Suppressor macrophage treated with lipopolysaccharide for 4 hours (primary cell): Measurements from ENCODE around the gene JAGN1.
"Not testable (repeated sequence)": the region's sequence is repeated elsewhere in the genome, so short reads cannot be mapped to it uniquely, and the experiment has no call there.

ENCODE experiments used
- DNase-seq: peaks from one replicate; pipeline ENCODE4 v3.0.0-alpha.2; 2020

Gene JAGN1

DNA sequence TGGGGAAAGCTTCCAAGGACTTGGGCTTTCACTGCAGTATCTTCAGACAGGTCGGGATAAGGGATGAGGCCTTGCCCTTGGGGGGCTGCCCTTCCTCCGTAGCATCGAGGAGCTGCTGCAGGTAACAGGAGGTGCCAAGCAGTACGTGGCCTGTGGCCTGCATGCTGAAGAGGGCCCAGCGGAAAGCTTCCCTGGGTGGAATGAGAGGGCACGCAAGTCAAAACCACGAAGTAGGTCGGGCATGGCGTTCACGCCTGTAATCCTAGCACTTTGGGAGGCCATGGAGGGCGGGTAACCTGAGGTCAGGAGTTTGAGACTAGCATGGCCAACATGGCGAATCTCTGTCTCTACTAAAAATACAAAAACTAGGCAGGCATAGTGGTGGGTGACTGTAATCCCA lies 23.3 kb upstream of the JAGN1 start:
- no peak for DNase-seq

DNA sequence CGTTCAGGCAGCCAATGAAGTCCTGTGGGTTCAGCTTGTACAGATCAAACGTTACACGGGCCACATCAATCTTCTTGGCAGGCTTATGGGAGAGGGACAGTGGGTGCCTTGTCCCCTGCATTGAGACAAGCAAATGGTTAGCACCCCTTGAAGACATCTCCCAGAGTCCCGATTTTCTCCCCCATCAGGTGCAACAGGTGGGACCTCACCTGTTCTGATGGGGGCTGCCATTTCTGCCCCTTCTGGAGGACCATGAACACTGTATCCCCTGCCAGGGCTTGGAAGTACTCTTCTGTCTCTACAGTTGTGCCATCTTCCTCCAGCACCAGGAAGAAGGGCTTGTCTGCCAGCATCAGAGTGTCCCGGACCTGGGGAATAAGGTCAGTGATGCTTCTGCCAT lies 20.5 kb upstream of the JAGN1 start:
- DNase-seq = no peak

DNA sequence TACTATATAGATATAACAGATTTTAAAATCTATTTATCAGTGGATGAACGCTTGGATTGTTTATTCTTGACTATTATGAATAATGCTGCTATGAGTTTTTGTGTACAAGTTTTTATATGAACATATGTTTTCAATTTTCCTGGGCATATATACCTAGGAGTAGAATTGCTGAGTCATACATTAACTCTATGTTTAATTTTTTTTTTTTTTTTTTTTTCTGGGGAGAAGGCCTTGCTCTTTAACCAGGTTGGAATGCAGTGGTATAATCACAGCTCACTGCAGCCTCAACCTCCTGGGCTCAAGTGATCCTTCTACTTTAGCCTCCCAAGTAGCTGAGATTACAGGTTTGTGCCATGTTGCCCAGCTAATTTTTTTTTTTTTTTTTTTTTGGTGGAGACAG lies 19.4 kb upstream of the JAGN1 start:
- no peak for DNase-seq

DNA sequence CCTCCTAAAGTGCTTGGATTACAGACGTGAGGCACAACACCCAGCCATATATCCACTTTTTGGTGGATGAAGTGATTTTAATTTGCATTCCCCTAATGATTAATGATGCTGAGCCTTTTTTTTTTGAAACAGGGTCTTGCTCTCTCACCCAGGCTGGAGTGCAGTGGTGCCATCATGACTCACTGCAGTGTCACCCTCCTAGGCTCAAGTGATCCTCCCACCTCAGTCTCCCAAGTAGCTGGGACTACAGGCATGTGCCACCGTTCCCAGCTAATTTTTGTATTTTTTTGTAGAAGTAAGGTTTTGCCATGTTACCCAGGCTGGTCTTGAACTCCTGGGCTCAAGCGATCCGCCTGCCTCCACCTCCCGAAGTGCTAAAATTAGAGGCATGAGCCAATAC lies 18.3 kb upstream of the JAGN1 start:
- DNase-seq = peak; percentile 21

DNA sequence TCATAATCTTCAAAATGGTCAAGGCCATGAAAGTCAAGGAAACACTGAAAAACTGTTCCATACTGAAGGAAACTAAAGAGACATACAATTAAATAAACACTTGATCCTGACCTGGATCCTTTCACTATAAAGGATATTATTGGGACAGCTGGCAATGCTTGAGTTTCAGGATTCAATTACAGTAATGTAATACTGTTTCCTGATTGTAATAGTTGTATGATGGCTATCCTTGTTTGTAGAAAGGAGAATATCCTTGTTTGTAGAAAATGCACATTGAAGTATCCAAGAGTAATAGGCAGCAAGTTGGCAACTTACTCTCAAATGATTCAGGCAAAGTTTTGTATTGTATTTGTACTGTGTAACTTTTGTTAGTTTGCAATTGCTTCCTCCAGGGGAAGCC lies 15.0 kb upstream of the JAGN1 start:
- DNase-seq = no peak

DNA sequence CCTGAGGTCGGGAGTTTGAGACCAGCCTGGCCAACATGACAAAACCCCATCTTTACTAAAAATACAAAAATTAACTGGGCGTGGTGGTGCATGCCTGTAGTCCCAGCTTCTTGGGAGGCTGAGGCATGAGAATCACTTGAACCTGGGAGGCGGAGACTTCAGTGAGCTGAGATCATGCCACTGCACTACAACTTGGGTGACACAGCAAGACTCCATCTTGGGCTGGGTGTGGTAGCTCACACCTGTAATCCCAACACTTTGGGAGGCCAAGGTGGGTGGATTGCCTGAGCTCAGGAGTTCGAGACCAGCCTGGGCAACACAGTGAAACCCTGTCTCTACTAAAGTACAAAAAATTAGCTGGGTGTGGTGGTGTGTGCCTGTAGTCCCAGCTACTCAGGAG lies 14.2 kb upstream of the JAGN1 start:
- not testable (repeated sequence) for DNase-seq

DNA sequence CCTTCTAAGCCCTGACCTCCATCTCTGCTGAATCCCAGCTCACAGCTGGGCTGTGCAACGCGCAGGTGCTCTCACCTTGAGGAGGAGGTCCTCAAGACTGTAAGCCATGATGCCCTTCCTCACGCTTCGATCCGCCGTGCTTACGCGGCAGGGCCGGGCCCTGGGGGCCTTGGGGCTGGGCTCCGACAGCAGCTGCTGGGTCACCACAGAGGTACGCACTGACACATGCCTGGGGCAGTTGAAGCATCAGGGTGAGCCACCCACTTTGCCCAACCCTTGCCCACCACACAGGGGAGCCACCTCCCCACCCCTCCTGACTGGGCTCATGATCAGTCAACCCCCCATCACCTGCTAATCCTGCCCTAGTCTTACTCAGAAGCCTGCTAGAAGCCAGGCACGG lies 13.4 kb upstream of the JAGN1 start:
- DNase-seq = no peak

DNA sequence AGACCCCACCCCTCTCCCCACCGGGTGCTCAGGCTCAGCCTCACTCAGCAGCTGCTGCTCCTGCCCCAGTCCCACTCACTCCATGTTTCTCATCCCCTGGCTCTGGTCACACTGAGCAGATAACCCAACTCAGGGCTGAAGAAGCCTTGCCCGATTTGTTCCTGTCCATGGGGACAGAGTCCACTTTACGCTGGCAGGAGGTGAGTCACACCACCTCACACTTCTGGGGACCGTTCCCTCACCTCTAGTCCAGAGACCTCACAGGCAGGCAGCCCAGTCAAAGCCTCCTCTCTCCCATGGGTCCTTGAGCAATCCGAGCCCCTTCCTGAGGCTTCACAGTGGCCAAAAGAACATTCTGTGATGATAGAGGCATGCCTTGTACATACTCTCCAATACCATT lies 11.7 kb upstream of the JAGN1 start:
- no peak for DNase-seq

DNA sequence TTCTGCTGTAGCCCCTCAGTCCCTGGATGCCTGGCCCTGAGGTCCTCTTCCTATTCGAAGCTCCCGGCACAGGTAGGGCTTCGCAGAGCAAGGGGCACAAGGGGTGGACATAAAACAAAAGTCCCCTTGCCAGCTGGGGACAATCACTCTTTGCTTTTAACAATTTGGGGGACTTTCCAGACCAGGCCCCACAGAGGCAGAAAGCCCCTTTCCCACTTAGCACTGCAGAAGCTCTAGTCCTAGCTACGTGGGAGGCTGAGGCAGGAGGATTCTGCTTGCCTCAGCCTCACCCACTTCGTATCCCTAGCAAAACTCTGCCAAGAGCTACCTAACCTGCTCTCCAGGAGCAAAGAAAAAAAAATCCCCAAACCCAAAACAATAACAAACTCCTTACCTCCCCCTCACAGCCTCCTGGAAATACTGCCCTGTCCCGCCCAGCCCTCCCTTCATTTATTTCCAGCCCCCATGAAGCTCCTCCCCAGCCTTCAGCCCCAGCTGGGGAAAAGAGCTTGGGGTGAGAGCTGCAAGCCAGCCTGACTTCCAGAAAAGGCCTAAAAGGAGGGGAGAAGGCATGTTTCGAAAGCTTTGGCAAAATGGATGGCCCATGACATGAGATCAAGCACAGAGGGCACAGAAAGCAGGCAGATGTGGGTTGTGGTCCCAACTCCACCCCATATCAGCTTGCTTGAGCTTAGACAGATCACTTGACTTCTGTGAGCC lies 10.4 kb upstream of the JAGN1 start, which contains the start of gene CIDEC:
Gene CIDEC, minus strand, starts transcription at position 424 of the 720 bp plus-strand sequence. CDS start 1,767 bp downstream, outside the sequence.
- DNase-seq = no peak

DNA sequence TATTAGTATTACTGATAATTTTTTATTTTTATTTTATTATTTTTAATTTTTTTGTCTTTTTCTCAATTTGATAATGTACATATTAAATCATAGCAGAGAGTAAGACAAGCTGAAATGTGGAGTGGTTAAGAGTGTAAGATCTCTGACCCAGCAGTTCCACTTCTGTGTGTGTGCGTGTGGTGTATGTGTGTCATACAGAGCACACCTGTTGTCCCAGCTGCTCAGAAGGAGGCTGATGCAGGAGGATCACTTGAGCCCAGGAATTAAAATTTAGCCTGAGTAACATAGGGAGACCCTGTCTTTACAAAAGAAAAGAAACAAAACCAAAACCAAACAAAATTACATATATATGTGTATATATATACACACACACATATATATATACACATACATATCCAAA lies 9.0 kb upstream of the JAGN1 start:
- no peak for DNase-seq

DNA sequence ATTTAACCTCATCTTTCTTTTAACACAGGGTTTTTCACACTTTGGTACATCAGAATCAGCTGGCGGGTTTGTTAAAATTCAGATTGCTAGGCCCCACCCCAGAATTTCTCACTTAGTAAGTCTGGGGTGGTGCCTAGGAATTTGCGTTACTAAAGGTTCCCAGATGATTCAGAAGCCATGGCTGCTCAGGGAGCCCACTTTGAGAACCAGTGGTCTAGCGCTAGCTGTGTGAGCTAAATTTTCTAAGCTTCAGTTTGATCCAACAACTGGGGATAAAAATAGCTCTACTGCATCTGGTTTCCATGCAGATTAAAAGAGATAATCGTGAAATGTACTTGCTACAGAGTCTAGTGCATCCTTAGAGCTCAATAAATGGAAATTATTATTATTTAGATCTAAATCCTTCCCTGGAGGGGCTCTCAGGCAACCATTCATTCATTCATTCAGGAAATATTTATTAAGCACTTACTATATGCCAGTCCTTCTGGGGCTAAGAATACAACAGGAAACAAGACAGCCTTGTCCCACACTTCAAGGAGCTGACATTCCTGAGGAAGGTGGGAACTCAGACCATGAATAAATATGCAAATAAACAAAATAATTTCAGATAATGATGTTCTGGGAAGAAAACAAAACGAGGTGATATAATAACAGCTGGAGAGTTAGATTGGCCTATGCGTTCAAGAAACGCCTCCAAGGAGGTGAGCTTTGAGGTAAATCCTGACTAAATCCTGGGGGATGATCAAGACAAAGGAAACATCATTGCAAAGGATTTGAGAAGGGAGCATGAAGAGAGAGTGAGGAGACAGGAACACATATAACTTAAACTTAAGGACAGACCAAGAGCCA lies 6.5 kb upstream of the JAGN1 start:
- no peak for DNase-seq

DNA sequence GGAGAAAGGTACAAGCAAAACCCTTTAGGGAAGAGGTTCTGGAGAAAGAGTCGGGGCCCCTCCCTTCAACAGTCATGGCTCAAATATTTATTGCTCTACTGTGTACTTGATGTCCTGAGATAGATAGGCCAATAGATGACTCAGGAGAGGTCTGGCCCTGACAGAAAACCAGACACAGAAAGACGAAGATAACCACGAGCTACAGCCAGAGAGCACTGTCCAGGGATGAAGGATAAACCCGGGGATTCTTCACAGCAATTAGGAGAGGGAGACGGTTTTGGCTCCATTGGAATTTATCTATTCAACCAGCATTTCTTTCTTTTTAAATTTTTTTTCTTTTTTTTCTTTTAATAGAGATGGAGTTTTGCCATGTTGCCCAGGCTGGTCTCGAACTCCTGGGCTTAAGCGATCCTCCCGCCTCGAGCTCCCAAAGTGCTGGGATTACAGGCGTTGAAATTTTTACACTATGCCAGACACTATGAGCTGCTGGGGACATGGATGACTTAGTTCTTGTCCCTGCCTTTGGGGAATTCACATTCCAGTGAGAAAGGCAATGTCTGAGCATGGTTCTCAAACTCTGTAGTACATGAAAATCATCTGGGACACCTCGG lies 5.8 kb upstream of the JAGN1 start:
- no peak for DNase-seq

DNA sequence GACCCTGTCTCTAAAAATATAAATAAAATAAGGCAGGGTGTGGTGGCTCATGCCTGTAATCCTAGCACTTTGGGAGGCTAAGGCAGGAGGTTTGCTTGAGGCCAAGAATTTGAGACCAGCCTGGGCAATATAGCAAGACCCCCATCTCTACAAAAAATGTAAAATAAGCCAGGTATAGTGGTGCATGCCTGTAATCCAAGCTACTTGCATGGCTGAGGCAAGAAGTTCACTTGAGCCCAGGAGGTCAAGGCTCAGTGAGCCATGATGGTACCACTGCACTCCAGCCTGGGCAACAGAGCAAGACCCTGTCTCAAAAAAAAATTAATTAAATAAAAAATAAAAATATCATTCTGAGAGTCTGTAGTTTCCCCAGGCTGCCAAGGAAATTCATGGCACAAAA lies 4.1 kb upstream of the JAGN1 start:
- no peak for DNase-seq

DNA sequence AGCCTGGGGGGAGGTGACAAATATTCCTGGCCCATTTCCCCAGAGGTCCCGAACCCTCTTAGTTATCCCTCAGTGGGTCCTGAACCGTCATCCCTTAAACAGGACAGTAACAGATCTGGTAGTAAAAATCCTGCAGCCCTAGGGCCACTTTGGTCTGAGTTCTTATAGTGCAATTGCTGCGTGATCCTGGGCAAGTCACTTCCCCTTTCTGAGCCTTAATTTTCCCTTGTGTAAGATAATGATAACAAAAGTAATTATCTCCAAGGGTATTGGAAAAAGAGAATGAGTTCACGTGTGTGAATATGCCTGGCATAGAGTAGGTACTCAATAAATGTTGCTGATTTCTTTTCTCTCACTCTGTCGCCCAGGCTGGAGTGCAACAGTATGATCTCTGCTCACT lies 2.9 kb upstream of the JAGN1 start:
- DNase-seq = no peak

DNA sequence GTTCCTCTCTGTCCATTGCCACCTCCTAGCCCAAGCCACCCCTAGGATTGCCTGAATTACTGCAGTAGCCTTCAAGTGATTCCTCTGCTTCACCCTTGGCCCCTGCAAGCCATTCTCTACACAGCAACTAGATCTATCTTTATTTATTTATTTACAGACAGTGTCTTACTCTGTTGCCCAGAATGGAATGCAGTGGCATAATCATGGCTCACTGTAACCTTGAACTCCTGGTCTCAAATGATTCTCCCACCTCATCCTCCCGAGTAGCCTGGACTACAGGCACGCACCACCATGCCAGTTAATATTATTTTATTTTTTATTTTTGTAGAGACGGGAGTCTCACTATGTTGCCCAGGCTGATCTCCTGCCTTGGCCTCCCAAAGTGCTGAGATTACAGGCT lies 1.9 kb upstream of the JAGN1 start:
- DNase-seq = no peak

DNA sequence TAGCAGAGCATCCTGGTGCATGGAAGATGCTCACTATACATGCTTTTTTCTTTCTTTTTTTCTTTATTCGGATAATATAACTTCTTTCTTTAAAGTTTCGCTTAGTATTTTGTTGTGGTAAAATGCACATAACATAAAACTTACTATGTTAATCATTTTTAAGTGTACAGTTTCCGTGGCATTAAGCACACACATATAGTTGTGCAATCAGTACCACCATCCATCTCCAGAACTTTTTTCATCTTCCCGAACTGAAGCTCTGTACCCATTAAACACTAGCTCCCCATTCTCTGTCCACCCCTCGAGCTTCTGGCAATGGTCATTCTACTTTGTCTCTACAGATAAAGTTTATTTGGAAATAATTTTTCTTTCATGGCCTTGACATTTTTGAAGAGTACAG lies 1.0 kb upstream of the JAGN1 start:
- DNase-seq = no peak

DNA sequence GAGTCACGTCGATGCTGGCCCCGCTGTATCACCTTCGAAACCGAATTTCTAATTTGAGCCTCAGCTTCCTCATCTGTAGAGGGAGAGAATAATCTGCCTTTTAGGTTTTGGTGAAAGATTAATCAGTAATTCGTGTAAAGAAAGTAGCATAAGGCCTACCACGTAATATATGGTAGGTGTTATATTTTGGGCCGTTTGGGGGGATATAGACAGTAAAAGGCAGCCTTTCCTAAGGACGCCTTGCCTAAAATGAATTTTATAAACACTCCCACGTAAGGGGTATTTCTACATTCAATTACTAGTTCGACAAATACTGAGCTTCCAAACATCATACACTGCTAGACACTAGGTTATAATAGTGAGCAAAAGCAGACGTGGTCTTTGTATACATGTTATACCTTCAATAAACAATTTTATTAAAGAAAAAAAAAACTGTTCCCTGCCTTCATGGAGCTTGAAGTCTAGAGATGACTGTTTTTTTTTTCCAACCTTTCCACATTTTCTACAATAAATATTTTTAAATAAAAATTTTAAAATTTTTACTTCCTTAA lies 737 bp downstream of the JAGN1 start:
- no peak for DNase-seq

DNA sequence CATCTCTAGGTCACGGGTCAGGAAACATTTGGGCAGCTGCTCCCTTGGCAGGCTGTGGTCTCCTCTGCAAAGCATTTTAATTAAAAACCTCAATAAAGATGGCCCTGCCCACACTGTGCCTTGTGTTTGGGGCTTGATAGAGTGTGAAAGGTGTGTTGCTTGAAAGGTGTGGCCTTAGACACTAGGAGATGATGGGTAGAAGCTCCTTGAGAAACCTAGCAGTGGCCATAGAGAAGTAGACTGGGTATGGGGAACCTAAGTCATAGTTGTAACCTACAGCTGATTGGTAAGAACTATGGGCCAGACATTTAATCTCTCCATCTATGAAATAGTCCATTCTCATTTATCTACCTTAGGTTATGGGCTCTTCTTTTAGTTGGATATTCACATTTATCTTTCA lies 3.3 kb downstream of the JAGN1 start:
- no peak for DNase-seq

DNA sequence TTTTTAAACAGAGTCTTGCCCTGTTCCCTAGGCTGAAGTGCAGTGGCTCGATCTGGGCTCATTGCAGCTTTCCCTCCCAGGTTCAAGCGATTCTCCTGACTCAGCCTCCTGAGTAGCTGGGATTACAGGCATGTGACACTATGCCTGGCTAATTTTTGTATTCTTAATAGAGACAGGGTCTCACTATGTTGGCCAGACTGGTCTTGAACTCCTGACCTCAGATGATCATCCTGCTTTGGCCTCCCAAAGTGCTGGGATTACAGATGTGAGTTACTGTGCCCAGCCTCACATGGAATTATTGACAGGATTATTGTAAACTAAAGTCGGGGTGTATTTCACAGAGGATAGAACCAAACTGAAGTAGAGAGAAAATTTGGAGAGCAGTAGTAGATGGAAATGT lies 5.3 kb downstream of the JAGN1 start:
- not testable (repeated sequence) for DNase-seq

DNA sequence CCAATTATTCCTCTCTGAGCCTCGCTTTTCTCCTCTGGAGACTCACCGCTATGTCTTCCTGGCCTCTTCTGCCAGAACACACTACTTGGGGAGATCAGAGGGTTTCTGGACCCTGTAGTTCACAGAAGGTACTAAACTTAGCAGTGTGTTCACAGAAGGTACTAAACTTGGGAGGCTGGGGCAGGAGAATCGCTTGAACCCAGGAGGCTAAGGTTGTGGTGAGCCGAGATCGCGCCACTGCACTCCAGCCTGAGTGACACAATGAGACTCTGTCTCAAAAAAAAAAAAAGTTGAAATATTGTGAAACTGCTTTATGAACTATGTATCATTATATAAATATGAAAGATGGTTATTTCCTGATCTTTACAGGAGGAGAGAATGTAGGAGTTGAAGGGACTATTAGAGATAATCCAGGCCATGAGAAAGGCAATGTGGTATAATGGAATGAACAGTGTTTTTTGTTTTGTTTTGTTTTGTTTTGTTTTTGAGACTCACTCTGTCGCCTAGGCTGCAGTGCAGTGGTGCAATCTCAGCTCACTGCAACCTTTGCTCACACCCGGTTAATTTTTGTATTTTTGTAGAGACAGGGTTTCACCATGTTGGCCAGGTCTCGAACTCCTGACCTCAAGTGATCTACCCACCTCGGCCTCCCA lies 6.5 kb downstream of the JAGN1 start:
- DNase-seq = not testable (repeated sequence)

DNA sequence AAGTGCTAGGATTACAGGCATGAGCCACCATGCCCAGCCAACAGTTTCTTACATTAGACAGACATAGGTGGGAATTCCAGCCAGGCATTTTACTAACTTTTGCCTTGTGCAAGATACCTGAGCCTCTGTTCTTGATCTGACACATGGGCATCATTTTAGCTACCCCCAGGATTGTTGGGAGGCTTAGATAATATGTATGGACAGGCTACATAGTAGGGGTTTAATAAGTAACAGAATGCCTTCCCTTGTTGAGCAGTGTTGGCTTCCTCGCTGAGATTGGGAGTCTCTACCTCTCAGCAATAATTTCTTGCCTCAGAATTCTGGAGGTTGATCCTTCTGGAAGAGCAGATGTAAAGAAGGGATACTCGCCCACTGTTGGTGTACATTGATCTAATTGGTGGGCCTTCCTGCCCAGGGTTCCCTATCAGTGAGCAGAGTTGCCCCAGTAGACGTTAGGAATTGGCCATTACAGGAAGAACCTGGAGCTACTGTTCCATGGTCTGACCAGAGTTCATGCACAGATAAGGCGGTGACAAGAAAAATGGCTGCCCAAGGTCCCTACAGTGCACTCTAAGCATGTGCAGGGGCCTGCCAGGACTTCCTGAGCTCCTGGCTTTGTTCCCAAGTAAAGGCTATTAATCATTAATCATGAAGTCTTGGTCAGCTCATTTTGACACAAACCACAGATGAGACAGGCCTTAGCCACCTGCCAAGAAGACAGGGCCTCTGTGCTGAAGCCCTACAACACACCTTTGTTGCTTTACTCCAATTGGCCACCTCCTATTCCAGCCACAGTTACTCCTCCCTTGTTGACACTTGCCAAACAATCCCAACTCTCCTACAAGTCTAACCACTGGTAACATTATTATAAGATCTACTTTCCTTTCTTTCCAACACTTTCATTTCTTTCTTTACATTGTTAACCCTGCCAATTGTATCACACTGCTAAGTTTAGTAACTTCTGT lies 7.3 kb downstream of the JAGN1 start:
- no peak for DNase-seq
